ENCODE results near the gene PIGN.

The PIGN gene, protein sequence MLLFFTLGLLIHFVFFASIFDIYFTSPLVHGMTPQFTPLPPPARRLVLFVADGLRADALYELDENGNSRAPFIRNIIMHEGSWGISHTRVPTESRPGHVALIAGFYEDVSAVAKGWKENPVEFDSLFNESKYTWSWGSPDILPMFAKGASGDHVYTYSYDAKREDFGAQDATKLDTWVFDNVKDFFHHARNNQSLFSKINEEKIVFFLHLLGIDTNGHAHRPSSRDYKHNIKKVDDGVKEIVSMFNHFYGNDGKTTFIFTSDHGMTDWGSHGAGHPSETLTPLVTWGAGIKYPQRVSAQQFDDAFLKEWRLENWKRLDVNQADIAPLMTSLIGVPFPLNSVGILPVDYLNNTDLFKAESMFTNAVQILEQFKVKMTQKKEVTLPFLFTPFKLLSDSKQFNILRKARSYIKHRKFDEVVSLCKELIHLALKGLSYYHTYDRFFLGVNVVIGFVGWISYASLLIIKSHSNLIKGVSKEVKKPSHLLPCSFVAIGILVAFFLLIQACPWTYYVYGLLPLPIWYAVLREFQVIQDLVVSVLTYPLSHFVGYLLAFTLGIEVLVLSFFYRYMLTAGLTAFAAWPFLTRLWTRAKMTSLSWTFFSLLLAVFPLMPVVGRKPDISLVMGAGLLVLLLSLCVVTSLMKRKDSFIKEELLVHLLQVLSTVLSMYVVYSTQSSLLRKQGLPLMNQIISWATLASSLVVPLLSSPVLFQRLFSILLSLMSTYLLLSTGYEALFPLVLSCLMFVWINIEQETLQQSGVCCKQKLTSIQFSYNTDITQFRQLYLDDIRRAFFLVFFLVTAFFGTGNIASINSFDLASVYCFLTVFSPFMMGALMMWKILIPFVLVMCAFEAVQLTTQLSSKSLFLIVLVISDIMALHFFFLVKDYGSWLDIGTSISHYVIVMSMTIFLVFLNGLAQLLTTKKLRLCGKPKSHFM

DNA sequence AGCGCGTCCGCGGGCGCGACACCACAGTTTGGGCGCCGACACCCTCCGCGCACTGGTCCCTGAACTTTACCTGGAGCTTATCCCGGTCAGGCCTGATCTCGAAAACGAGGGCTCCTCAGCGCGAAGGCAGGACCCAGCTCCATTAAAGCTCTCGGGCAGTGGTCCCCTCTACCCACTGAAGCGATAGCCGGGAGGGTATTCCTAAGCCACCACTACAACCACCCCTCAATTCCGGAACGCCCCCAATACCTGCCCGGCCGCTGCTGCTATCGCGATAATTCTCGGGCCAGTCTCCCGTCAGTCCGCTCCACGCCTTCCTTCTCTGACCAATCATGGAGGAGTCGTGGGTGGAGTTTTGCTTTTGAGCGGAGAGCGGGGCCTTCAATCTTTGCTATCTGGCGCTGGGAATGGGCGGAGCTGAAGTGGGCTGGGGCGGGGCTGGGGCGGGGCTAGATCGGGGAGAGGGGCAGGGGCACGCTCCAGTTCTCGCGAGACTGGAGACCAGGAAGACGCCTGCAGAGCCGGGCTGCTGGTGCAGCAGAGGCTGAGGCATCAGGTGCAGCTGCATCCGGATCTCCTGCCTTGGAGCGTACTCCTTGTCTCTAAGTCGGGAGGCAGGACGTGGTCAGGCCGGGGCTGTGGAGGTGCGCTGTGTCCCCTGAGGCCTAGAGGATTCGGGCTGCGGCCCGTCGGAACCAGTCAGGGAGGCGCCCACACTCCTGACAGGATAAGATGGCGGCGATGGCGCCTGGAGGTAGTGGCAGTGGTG is at the start of gene PIGN, which contains the start of gene RELCH:
TSS of gene PIGN (minus strand) at position 283 of the 769 bp plus-strand sequence. CDS start 25,703 bp downstream, outside the sequence.
TSS of gene RELCH (plus strand) at position 482 of the 769 bp plus-strand sequence. CDS start at position 733, 251 bp downstream.
- DNase-seq: peak; percentile 91

DNA sequence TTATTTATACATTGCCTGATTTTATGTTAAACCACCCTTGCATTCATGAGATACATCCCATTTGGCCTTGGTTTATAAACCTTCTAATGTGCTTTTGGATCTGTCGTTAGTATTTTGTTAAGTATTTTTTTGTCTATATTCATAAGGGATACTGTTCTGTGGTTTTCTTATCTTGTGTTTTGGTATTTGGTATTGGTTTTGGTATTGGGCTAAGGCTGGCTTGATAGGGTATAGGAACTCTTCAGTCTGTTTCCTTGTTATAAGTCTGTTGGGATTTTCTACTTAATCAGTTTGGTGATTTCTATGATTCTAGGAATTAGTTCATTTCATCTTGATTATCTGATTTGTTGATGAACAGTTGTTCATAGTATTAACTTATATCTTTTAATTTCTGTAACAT is 49.4 kb upstream of the PIGN start:
- DNase-seq: no peak

DNA sequence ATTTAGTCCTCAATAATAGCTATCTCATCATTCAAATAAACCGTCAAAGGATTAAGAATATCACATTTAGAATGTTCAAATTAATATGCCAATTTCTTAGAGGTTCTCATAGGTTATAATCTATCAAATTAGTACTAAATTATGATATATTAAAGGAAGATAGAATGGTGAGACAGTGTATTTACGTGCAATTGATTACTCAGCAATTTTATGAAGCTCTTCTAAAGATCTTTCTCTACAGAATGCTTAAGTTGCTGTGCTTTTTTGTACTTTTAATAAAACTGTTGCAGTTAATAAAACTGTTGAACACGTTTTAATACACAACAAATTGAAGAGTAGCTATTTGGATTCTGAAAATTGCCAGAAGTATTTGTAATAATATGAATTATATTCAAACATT is 39.2 kb upstream of the PIGN start:
- no peak for DNase-seq

DNA sequence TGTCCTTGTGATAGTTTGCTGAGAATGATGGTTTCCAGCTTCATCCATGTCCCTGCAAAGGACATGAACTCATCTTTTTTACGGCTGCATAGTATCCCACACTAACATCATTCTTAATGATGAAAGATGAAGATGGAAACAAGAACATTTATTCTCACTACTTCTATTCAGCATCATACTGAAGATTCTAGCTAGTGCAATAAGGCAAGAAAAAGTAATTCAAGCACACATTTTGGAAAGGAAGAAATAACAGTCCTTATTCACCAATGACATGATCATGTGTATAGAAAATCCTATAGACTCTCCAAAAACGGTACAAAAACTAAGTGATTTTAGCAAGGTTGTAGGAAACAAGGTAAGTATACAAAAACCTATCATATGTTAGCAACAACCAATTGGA is 37.4 kb upstream of the PIGN start:
- DNase-seq: no peak

DNA sequence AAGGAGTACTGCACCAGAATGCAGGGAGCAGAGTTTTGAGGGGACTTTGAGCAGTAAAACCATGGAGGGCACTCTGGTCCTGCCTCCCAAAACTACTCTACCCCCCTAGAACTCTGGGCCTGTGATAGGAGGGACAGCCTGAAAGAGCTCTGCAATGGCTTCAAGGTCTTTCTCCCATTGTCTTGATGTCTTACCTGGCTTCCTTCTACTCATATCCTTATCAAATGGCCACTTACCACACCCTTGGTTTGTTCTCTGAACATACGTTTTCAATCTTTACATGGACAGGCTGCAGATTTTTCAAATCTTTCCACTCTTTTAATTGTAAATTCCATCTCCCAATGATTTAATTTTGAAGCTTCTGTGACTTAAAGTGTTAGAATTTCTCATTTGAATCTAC is 27.9 kb upstream of the PIGN start:
- DNase-seq: no peak

DNA sequence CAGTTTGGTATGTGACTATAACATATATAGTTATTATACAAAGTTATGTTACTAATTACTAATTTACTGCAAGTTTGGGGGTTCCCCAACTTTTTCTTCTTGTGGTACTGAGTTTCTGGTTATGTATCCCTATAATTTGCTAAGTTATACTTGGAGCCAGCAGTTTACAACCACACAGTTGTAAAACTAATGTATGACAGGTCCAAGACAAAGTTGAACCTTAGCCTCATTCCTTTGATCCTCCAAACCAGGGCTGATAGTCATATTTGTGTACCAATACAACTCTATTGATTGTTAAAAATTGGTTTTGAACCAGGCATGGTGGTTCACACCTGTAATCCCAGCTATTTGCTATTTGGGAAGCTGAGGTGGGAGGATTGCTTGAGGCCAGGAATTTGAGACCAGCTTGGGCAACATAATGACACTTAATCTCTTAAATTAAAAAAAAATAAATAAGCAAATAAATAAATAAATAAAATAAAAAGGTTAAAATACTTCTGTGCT is 24.5 kb upstream of the PIGN start:
- no peak for DNase-seq

DNA sequence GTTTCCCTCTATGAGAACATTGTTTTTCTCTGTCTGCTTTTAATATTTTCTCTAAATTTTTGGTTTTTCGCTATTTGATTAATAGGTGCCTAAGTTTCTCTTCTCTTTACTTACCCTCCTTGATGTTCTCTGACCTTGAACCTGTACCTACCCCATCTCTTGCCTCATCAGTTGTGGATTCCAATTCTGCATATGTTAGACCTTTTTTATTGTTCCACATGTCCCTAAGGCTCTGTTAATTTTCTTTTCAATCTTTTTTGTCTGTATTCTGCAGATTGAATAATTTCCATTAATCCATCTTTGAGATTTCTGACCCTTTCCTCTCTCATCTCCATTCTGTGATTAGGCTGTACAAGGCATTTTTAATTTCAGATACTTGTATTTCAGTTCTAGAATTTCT is 23.3 kb upstream of the PIGN start:
- DNase-seq: no peak

DNA sequence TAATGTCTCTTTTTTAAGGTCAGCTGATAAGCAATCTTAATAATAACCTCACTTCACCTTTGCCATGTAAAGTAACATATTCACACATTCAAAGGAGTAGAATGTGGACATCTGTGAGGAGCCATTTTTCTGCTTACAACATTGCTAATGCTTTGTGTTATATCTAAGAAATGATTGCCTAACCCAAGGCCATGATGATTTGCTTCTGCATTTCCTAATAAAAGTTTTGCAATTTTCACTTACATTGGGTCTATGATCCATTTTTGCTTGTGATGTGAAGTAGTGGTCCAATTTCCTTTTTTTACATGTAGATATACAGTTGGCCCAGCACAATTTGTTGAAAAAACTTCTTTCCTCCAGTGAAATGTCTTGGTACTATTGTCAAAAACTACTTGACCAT is 22.2 kb upstream of the PIGN start:
- DNase-seq: no peak

DNA sequence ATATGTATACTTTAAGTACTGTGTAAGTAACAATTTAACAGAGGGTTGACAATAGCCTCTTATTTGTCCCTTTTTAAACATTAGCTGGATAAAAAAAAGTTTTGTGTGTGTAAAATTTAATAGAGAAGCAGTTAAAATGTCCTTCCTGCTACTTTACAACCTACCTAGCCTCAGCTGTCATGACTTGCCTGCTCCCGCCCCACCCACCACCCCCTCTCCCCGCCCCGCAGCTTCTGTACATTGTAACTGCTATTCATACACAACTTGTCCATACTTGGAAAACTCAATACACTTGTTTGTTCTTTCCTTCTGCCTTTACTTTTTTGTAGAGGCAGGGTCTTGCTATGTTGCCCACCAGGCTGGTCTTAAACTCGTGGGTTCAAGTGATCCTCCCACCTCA is 19.7 kb upstream of the PIGN start:
- no peak for DNase-seq

DNA sequence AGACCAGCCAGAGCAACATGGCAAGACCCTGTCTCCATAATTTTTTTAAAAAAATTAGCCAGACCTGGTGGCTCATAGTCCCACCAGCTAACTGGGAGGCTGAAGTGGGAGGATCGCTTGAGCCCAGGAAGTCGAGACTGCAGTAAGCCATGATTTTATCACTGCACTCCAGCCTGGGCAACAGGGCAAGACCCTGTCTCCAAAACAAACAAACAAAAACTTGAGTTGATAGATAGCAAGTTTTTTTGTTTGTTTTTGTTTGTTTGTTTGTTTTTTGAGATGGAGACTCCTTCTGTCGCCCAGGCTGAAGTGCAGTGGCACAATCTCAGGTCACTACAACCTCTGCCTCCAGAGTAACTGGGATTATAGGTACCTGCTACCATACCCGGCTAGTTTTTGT is 19.0 kb upstream of the PIGN start:
- no peak for DNase-seq

DNA sequence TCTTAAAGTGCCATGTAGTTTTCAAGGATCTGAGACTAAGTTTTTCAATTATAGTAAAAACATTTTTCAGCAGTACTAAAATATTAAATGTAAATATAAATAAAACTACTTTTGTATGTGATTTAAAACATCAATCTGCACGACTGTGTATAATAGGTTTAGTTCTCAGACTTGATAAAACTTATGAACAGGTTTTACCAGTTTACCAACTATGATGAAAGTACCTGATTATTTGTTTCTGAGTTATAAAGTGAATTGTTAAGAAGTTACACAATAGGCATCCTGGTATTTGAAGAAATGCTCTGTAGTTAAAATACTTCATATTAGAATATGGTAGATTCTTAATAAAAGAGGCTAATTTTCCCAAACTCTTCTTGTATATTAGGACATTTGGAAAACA is 15.0 kb upstream of the PIGN start:
- DNase-seq: no peak

DNA sequence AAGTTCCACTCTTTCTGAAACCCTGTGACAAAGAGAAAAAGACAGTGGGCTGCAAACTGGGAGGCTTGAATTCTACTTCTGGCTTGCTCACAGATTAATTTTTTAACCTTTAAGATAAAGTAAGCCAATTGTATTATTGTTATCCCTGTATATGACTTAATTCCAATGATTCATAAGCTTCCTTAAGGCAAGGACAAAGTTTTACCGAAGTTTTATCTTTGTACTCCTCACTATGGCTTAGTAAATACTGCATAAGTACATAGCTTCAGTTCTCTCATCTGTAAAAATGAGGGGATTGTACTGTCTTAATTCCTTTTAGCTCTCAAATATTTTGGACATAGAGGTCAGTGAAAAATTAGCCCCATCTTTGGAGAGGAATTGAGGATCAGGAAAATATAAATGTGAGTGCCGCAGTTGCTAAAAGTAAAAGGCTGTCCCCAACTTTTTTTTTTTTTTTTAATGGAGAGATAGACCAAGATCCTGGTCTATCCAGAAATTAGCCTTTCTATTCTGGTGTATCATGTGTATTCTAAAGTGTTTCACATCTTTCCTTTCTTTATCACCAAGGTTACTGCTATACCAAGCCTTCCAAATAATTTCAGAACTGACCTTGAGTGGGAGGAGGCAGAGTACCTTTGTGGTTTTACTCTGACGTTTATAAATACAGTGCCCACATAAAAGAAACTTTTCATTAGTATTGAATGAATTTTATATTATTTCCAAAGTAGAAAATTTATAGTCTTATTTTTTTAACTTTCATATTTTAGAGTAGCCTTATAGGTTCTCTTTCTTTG is 13.5 kb upstream of the PIGN start:
- DNase-seq: no peak

DNA sequence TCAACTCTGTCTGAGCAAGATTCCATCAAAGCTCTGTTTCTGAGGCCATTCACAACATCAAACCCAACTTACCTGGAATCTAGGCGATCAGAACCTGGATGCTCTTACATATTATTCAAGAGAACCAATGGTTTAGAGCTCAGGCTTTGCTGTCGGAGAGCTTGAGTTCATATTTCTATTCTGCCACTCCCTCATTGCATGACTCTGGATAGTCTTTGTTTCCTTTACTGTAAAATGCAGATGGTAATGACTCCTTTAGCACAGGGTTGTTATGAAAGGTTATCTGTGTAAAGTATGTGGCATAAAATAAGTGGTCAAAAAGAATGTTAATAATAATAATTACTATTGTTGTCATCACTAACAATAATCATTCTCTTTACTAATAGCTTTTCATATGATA is 12.8 kb upstream of the PIGN start:
- DNase-seq: no peak

DNA sequence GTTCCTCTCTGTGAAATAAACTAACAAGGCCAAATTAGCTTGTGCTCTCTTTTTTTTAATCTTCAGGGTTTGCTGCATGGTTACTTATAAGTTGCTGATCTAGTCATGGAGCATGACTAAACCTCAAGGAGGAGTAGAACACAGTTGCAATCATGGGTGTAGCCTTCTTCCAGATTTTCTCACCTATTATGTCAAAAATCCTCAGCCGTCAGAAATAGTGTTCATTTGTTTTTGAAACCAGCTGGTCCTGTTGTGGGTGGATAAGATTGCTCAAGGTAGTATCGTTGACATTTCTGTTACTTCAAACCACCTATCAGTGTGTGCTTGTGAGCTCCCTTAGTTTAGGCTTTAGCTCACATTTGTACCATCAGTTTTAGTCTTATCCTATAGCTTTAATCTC is 11.4 kb upstream of the PIGN start:
- DNase-seq: no peak

DNA sequence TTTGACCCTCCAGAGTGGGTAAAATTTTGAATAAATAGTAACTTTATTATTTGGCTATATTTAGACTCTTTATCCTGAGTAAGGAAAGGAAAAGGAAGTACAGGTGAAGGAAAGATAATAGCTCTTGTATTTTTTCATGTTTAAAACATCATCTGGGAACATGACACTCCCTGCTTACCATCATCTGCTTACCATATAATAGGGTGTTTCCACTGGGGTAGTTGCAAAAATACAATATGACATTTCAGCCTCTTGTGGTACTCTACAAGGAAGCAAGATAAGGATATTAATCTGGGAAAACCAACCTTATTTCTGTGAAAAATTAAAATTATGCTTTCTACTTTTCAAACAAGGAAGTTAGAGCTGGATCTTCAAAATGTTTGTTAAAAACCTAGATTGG is 10.1 kb upstream of the PIGN start:
- DNase-seq: no peak

DNA sequence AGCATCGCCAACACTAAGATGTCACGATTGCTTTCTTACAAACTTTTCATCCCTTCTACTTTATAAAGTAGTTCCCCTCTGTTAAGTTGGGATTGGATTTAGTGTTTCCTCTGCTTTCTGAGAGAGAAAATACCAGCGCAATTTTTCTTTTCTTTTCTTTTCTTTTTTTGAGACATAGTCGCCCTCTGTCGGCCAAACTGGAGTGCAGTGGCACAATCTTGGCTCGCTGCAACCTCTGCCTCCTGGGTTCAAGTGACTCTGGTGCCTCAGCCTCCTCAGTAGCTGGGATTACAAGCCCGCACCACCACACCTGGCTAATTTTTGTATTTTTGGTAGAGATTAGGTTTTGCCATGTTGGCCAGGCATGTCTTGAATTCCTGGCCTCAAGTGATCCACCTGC is 9.2 kb upstream of the PIGN start:
- no peak for DNase-seq

DNA sequence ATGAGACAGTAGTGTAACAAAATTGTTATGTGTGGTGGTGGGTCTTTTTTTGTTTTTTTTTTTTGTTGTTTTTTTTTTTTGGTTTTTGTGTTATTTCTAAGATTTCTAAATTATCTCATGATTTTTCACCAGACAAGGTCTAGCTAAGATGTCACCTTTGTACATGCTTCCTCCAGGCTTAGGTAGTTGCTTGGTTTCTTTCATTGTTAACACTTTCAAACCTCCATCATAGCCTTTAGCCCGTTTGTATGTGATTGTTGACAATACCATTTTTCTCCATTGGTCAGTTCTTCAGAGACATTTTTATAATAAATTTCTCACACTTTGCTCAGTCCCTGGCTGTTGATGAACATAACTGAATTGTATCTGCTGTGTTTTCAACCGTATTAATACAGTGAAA is 2.4 kb upstream of the PIGN start:
- no peak for DNase-seq

DNA sequence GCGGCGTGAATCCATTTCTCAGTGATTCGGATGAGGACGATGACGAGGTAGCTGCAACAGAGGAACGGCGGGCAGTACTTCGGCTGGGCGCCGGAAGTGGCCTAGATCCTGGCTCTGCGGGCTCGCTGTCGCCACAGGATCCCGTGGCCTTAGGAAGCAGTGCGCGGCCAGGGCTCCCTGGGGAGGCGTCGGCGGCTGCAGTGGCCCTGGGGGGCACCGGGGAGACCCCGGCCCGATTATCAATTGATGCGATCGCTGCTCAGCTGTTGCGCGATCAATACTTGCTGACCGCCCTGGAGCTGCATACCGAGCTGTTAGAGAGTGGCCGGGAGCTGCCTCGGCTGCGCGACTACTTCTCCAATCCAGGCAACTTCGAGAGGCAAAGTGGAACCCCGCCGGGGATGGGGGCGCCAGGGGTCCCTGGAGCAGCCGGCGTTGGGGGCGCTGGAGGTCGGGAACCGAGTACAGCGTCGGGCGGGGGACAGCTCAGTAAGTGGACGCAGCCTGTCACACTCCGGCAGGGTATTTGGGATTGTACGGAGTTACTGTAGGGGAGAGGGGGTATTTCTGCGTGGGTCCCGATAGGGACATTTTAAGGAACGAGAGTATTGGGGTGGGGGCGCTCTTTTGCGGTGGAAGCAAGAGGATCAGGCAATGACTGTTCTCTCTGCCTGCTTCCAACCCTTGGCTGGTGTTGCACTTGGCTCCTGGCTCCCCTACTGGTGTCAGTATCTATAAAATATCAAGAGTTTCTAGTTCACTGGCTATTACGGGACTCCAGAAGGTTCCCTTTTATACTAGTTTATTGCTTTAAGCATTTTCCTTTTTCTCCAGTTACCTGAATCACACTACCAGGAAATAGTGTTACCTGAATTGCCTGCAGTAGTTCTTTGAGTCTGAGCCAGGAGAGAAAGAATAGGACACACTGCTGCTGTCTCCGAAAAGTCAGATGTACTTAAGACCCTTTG is 971 bp upstream of the PIGN start:
- peak; percentile 5 for DNase-seq

DNA sequence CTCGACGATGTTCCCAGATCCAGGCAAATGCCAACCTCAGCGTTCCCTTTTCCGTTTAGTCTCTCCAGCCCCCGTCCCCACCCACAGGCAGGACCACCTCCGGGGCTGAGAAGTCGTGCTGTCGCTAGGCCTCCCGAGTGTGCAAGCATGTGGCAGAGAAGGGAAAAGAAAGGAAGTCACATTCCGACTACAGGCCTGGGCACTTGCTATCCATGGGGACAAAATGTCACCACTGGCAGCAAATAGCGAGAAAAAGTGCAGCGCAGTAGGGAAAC is 420 bp downstream of the PIGN start:
- no peak for DNase-seq

DNA sequence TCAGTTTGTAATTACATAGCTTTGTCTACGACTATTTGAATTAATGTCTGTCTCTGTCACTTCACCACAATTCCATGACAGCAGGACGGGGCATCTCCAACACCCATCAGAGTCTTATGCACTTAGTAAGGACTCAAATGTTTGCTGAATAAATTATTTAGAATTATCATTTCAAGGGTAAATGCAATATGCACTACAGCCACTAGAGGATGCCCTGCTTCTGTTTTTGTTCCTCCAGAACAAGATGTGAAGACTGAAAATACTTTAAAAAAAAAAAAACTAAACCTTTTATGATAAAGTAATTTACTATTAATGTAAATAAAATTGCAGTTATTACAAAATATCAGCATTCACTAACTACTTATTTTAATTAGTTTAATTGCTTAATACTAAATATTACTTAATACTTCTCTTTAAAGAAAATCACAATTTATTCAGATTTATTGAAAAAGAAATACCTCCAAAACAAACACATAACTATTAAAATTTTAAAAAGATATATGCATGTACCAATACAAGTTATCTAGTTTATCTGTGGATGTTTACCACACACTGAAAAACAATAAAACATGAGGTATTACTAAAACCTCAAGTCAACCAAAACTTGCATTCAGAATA is 3.2 kb downstream of the PIGN start:
- no peak for DNase-seq

DNA sequence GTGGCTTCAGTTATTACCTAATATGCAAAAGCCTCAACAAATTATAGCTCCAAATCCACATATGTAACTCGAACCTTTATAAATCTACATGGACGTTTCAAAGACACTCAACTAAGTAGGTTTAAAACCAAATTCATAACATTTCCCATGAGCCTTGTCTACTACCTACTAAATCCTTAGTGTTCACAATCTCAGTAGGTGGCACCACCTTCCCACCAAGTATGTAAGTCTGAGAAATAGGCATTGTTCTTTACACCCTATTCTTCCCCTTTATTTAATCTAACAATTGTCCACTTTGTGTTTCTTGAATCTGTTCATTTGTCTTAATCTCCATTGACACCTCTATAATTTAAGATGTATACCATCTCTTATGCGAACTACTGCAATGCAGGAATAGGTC is 4.6 kb downstream of the PIGN start:
- DNase-seq: no peak
